MCF 10A (cell line): Measurements from ENCODE around the gene TRAPPC3L. TPM values are rescaled to one million over a fixed set of nuclear protein-coding genes. Genes with fewer than 3 reads are reported as not detected.

Source experiments
- BruUV-seq: library from RNA; stranded (reverse); fragments of 400-500 nt; replicated peaks from 2 replicates; lab custom pipeline; 2021; lab: Mats Ljungman, UMichigan
- CTCF ChIA-PET: fragments of 300-600 bp; sonication (Branson Sonifier 250); formaldehyde crosslinking; extraction: SDS; loops from one replicate; lab custom pipeline; 2021; ENCODE audit warnings: antibody characterized with exemption, inconsistent platforms; lab: Yijun Ruan, JAX
- POLR2A ChIA-PET: fragments of 300-600, 350-650 bp; sonication (Branson Sonifier 250); formaldehyde crosslinking; extraction: SDS; loops from one replicate; lab custom pipeline; 2020; ENCODE audit warnings: antibody characterized with exemption, inconsistent platforms; lab: Yijun Ruan, JAX
- DNase-seq: peaks from one replicate; pipeline ENCODE4 v3.0.0-alpha.2; 2018; ENCODE audit not compliant: unreplicated experiment
- H3K27ac Mint-ChIP-seq: one replicate; pipeline ENCODE4 v1.8.0; 2022; ENCODE audit warnings: mild to moderate bottlenecking, low read depth, mixed read lengths; ENCODE audit not compliant: unreplicated experiment
- H3K27me3 Mint-ChIP-seq: one replicate; pipeline ENCODE4 v1.8.0; 2022; ENCODE audit warnings: mixed read lengths; ENCODE audit not compliant: insufficient read depth, unreplicated experiment
- H3K36me3 Mint-ChIP-seq: one replicate; pipeline ENCODE4 v1.8.0; 2022; ENCODE audit warnings: mild to moderate bottlenecking, moderate library complexity, mixed read lengths; ENCODE audit not compliant: insufficient read depth, unreplicated experiment
- H3K4me1 Mint-ChIP-seq: one replicate; pipeline ENCODE4 v1.8.0; 2022; ENCODE audit warnings: mixed read lengths; ENCODE audit not compliant: insufficient read depth, unreplicated experiment
- H3K4me3 Mint-ChIP-seq: one replicate; pipeline ENCODE4 v1.8.0; 2022; ENCODE audit warnings: mild to moderate bottlenecking, moderate library complexity, mixed read lengths; ENCODE audit not compliant: unreplicated experiment
- H3K9me3 Mint-ChIP-seq: one replicate; pipeline ENCODE4 v1.8.0; 2022; ENCODE audit warnings: mixed read lengths; ENCODE audit not compliant: unreplicated experiment
- CTCF ChIP-seq: fragments of 200-600 bp; IDR thresholded peaks from one replicate; pipeline ENCODE4 v1.8.0; 2022; ENCODE audit warnings: antibody characterized with exemption, mild to moderate bottlenecking; ENCODE audit not compliant: unreplicated experiment
- intact Hi-C: fragments of 100-400 bp; cut with micrococcal nuclease; formaldehyde crosslinking; loops from 2 replicates; pipeline ENCODE4 v1.14.1; 2022
- total RNA-seq: library from RNA; stranded (reverse); gene quantifications from 2 replicates; pipeline ENCODE4 v1.2.3, GENCODE V29; 2022

TRAPPC3L gene
- total RNA-seq, 1 experiment from 2014 or later, result not detected

GRCh38 chr6:116475141-116475540 is 70.3 kb downstream of the TRAPPC3L start:
- H3K4me1 Mint-ChIP-seq, result no peaks in the 10 kb centered on the region
- no peak for DNase-seq
- no peak overlapping the region for H3K27ac Mint-ChIP-seq
- no peaks in the 10 kb centered on the region for H3K9me3 Mint-ChIP-seq
- no TSS peak for BruUV-seq
- intact Hi-C loops, result no loop called here
- TF ChIP-seq CTCF, result no peak
- H3K36me3 Mint-ChIP-seq, result no peaks in the 10 kb centered on the region
- H3K27me3 Mint-ChIP-seq, result no peaks in the 10 kb centered on the region
- CTCF ChIA-PET, result no interaction called here
- POLR2A ChIA-PET, result no interaction called here
- H3K4me3 Mint-ChIP-seq, result no peak overlapping the region

- intact Hi-C loops, result no loop called here
- Mint-ChIP-seq H3K4me3 (no peak overlapping the region), H3K27ac (no peak overlapping the region), H3K4me1 (no peaks in the 10 kb centered on the region), H3K9me3 (no peaks in the 10 kb centered on the region), H3K36me3 (no peaks in the 10 kb centered on the region), H3K27me3 (no peaks in the 10 kb centered on the region)
- DNase-seq, result no peak
- no TSS peak for BruUV-seq
- ChIA-PET POLR2A (no interaction called here), CTCF (interaction anchor here (0.6 kb wide), 1 partner anchor 762 kb away, joined by 3 read pairs; no protein-coding TSS in a partner anchor)
- no peak for TF ChIP-seq CTCF
These were observed 72.8 kb downstream of the TRAPPC3L start for GRCh38 chr6:116472706-116473105.

GRCh38 chr6:116471531-116471930 is 74.0 kb downstream of the TRAPPC3L start:
- no peaks in the 10 kb centered on the region for H3K36me3 Mint-ChIP-seq
- ChIA-PET CTCF (no interaction called here), POLR2A (no interaction called here)
- H3K27ac Mint-ChIP-seq, result no peak overlapping the region
- intact Hi-C loops, result no loop called here
- H3K4me3 Mint-ChIP-seq, result no peak overlapping the region
- H3K4me1 Mint-ChIP-seq, result no peaks in the 10 kb centered on the region
- no peaks in the 10 kb centered on the region for H3K9me3 Mint-ChIP-seq
- H3K27me3 Mint-ChIP-seq, result no peaks in the 10 kb centered on the region
- no TSS peak for BruUV-seq
- TF ChIP-seq CTCF, result no peak
- no peak for DNase-seq

- no peak overlapping the region for H3K27ac Mint-ChIP-seq
- no TSS peak for BruUV-seq
- H3K4me3 Mint-ChIP-seq, result no peak overlapping the region
- no peaks in the 10 kb centered on the region for H3K4me1 Mint-ChIP-seq
- no peaks in the 10 kb centered on the region for H3K27me3 Mint-ChIP-seq
- H3K9me3 Mint-ChIP-seq, result no peaks in the 10 kb centered on the region
- DNase-seq, result no peak
- intact Hi-C loops, result no loop called here
- POLR2A ChIA-PET, result interaction anchor here (0.7 kb wide), 1 partner anchor 22 kb away, joined by 4 read pairs; no protein-coding TSS in a partner anchor
- no peaks in the 10 kb centered on the region for H3K36me3 Mint-ChIP-seq
- CTCF ChIA-PET, result interaction anchor here (1.1 kb wide), 1 partner anchor 44 kb away, joined by 4 read pairs; the partner anchor contains the start of gene CALHM5
- no peak for TF ChIP-seq CTCF
These were observed 77.2 kb downstream of the TRAPPC3L start for GRCh38 chr6:116468293-116468692.
